Lower leg skin (tissue), 3 donors: Measurements from ENCODE around the gene LOXHD1.

Experiments used
- POLR2A ChIP-seq, 2 donors: fragments of 450-650 bp; IDR thresholded peaks; one replicate each; pipeline ENCODE4 v1.6.1; 2016 to 2017; ENCODE audit warnings: antibody characterized with exemption in 2 of 2, mild to moderate bottlenecking in 1 of 2, moderate library complexity in 1 of 2
- TF ChIP-seq, protein P1 (sequence below), 3 donors: fragments of 450-650 bp; IDR thresholded peaks; one replicate each; pipeline ENCODE4 v1.5.1; 2016; ENCODE audit warnings: antibody characterized with exemption in 3 of 3, mild to moderate bottlenecking in 3 of 3, moderate library complexity in 2 of 3

GRCh38 chr18:46448347-46448746 is 208.7 kb downstream of the LOXHD1 start:
- TF ChIP-seq, protein P1, sequence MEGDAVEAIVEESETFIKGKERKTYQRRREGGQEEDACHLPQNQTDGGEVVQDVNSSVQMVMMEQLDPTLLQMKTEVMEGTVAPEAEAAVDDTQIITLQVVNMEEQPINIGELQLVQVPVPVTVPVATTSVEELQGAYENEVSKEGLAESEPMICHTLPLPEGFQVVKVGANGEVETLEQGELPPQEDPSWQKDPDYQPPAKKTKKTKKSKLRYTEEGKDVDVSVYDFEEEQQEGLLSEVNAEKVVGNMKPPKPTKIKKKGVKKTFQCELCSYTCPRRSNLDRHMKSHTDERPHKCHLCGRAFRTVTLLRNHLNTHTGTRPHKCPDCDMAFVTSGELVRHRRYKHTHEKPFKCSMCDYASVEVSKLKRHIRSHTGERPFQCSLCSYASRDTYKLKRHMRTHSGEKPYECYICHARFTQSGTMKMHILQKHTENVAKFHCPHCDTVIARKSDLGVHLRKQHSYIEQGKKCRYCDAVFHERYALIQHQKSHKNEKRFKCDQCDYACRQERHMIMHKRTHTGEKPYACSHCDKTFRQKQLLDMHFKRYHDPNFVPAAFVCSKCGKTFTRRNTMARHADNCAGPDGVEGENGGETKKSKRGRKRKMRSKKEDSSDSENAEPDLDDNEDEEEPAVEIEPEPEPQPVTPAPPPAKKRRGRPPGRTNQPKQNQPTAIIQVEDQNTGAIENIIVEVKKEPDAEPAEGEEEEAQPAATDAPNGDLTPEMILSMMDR (IDR thresholded peaks at IDR 0.05), result no peak
- no peak for TF ChIP-seq POLR2A (IDR thresholded peaks at IDR 0.05)
